IMR-90 (cell line): ENCODE measurements around the gene CRYGN. TPM values are rescaled to one million over a fixed set of nuclear protein-coding genes. Genes with fewer than 3 reads are reported as not detected.

Experiments used
- ATAC-seq: fragments of 200-7000 bp; cut with Tn5 transposase; 2 replicates; pipeline ENCODE4 v1.9.1; 2020; ENCODE audit warnings: low read depth, mild to moderate bottlenecking, moderate library complexity
- BruUV-seq: library from RNA; stranded (reverse); fragments of 400-500 nt; replicated peaks from 2 replicates; lab custom pipeline; 2021; lab: Mats Ljungman, UMichigan
- CTCF ChIA-PET: fragments of 300-600 bp; formaldehyde crosslinking; extraction: SDS; loops from one replicate; lab custom pipeline; 2021; ENCODE audit warnings: antibody characterized with exemption; lab: Yijun Ruan, JAX
- POLR2A ChIA-PET: fragments of 300-600 bp; sonication (Branson Sonifier 250); formaldehyde crosslinking; loops from one replicate; lab custom pipeline; 2022; ENCODE audit warnings: antibody characterized with exemption; ENCODE audit not compliant: unreplicated experiment; lab: Charles Lee
- DNase-seq: peaks from one replicate; pipeline ENCODE4 v3.0.0; 2013
- H2AFZ ChIP-seq: replicated peaks from 2 replicates; pipeline ENCODE3; 2013; ENCODE audit warnings: low read length, mild to moderate bottlenecking; ENCODE audit not compliant: poor library complexity
- H2AK5ac ChIP-seq: 2 replicates; pipeline ENCODE4 v1.6.1; 2013; ENCODE audit warnings: low read depth, low read length, inconsistent platforms
- H2AK9ac ChIP-seq: replicated peaks from 2 replicates; pipeline ENCODE3; 2013; ENCODE audit warnings: mild to moderate bottlenecking, low read depth, low read length, moderate library complexity; ENCODE audit not compliant: poor library complexity
- H2BK120ac ChIP-seq: 2 replicates; pipeline ENCODE4 v1.6.1; 2013; ENCODE audit warnings: low read depth, low read length, inconsistent platforms
- H2BK15ac ChIP-seq: 3 replicates; pipeline ENCODE4 v1.6.1; 2013; ENCODE audit warnings: low read depth, low read length, inconsistent platforms
- H2BK20ac ChIP-seq: 2 replicates; pipeline ENCODE4 v1.6.1; 2013; ENCODE audit warnings: low read depth, mild to moderate bottlenecking, inconsistent platforms, low read length, moderate library complexity
- H2BK5ac ChIP-seq: 2 replicates; pipeline ENCODE4 v1.6.1; 2013; ENCODE audit warnings: mild to moderate bottlenecking, low read depth, low read length, inconsistent platforms; ENCODE audit not compliant: poor library complexity, severe bottlenecking
- H3K14ac ChIP-seq: replicated peaks from 2 replicates; pipeline ENCODE4 v1.6.1; 2013; ENCODE audit warnings: low read depth, low read length, inconsistent platforms
- H3K18ac ChIP-seq: 2 replicates; pipeline ENCODE4 v1.6.1; 2013; ENCODE audit warnings: low read depth, low read length, control low read depth
- H3K23ac ChIP-seq: 2 replicates; pipeline ENCODE4 v1.6.1; 2013; ENCODE audit warnings: low read depth, low read length, inconsistent platforms
- H3K27ac ChIP-seq: 2 replicates; pipeline ENCODE4 v1.5.1; 2013; ENCODE audit warnings: mild to moderate bottlenecking, control low read depth, low read length; ENCODE audit not compliant: insufficient read depth
- H3K27me3 ChIP-seq: 2 replicates; pipeline ENCODE4 v1.6.1; 2013; ENCODE audit warnings: low read length; ENCODE audit not compliant: control insufficient read depth, insufficient read depth
- H3K36me3 ChIP-seq: 2 replicates; pipeline ENCODE4 v1.6.1; 2013; ENCODE audit warnings: low read length, mixed read lengths; ENCODE audit not compliant: control insufficient read depth, insufficient read depth
- H3K4ac ChIP-seq: 2 replicates; pipeline ENCODE4 v1.6.1; 2013; ENCODE audit warnings: low read depth, low read length, inconsistent platforms
- H3K4me1 ChIP-seq: 2 replicates; pipeline ENCODE4 v1.6.1; 2013; ENCODE audit warnings: low read length, mixed read lengths; ENCODE audit not compliant: control insufficient read depth, insufficient read depth
- H3K4me2 ChIP-seq: 2 replicates; pipeline ENCODE4 v1.6.1; 2013; ENCODE audit warnings: low read depth, mild to moderate bottlenecking, control low read depth, low read length, moderate library complexity
- H3K4me3 ChIP-seq: 2 replicates; pipeline ENCODE4 v1.5.1; 2013; ENCODE audit warnings: low read depth, mild to moderate bottlenecking, control low read depth, low read length, moderate library complexity; ENCODE audit not compliant: insufficient read depth
- H3K56ac ChIP-seq: 2 replicates; pipeline ENCODE4 v1.6.1; 2013; ENCODE audit warnings: low read length, inconsistent platforms; ENCODE audit not compliant: insufficient read depth; ENCODE audit errors: extremely low read depth
- H3K79me1 ChIP-seq, 2 experiments: 2 replicates each; pipeline ENCODE4 v1.6.1; 2013; ENCODE audit warnings: low read length in 2 of 2, inconsistent platforms in 1 of 2, low read depth in 1 of 2
- H3K9ac ChIP-seq: 2 replicates; pipeline ENCODE4 v1.6.1; 2013; ENCODE audit warnings: low read depth, low read length, control low read depth
- H3K9me1 ChIP-seq: 2 replicates; pipeline ENCODE4 v1.6.1; 2013; ENCODE audit warnings: low read length, inconsistent platforms; ENCODE audit not compliant: insufficient read depth
- H3K9me3 ChIP-seq: 2 replicates; pipeline ENCODE4 v1.6.1; 2013; ENCODE audit warnings: low read length; ENCODE audit not compliant: control insufficient read depth, insufficient read depth
- H4K20me1 ChIP-seq: 2 replicates; pipeline ENCODE4 v1.6.1; 2013; ENCODE audit warnings: low read length, inconsistent platforms; ENCODE audit not compliant: insufficient read depth
- H4K5ac ChIP-seq: 2 replicates; pipeline ENCODE4 v1.6.1; 2013; ENCODE audit warnings: mild to moderate bottlenecking, low read depth, low read length, control low read depth
- H4K8ac ChIP-seq, 2 experiments: 2 replicates each; pipeline ENCODE4 v1.6.1; 2013; ENCODE audit warnings: low read depth in 2 of 2, low read length in 2 of 2, control low read depth in 1 of 2, inconsistent platforms in 1 of 2
- H4K91ac ChIP-seq: 2 replicates; pipeline ENCODE4 v1.6.1; 2013; ENCODE audit warnings: low read depth, low read length, inconsistent platforms; ENCODE audit not compliant: insufficient read depth
- BHLHE40 ChIP-seq: fragments of 150-350 bp; IDR thresholded peaks from 2 replicates; pipeline ENCODE4 v1.6.1; 2016; ENCODE audit warnings: mild to moderate bottlenecking, low read depth, low read length
- CEBPB ChIP-seq: IDR thresholded peaks from 2 replicates; pipeline ENCODE4 v1.6.1; 2012; ENCODE audit warnings: low read depth, low read length, improper control_type of control experiment
- CHD1 ChIP-seq: IDR thresholded peaks from 2 replicates; pipeline ENCODE4 v1.6.1; 2012; ENCODE audit warnings: low read depth, low read length, improper control_type of control experiment
- CTCF ChIP-seq: conservative IDR thresholded peaks from 2 replicates; pipeline ENCODE4 v1.5.1; 2012; ENCODE audit warnings: mild to moderate bottlenecking, low read depth, low read length, improper control_type of control experiment
- ELK1 ChIP-seq: fragments of 150-350 bp; IDR thresholded peaks from 2 replicates; pipeline ENCODE4 v1.6.1; 2016; ENCODE audit warnings: low read depth, mild to moderate bottlenecking, low read length, moderate library complexity, borderline replicate concordance
- FOS ChIP-seq: fragments of 150-350 bp; IDR thresholded peaks from 2 replicates; pipeline ENCODE4 v1.6.1; 2016; ENCODE audit warnings: low read depth, low read length
- MAFK ChIP-seq: IDR thresholded peaks from 2 replicates; pipeline ENCODE4 v1.6.1; 2012; ENCODE audit warnings: low read depth, low read length, improper control_type of control experiment
- MAZ ChIP-seq: IDR thresholded peaks from 2 replicates; pipeline ENCODE4 v1.6.1; 2012; ENCODE audit warnings: low read depth, mild to moderate bottlenecking, low read length, improper control_type of control experiment, moderate library complexity, borderline replicate concordance
- MXI1 ChIP-seq: IDR thresholded peaks from 2 replicates; pipeline ENCODE4 v1.6.1; 2012; ENCODE audit warnings: low read depth, mild to moderate bottlenecking, low read length, moderate library complexity, borderline replicate concordance
- NFE2L2 ChIP-seq: fragments of 150-350 bp; IDR thresholded peaks from 2 replicates; pipeline ENCODE4 v1.6.1; 2016; ENCODE audit warnings: low read depth, mild to moderate bottlenecking, low read length
- POLR2A ChIP-seq: IDR thresholded peaks from 2 replicates; pipeline ENCODE4 v1.6.1; 2012; ENCODE audit warnings: mild to moderate bottlenecking, low read depth, low read length
- RAD21 ChIP-seq: IDR thresholded peaks from 2 replicates; pipeline ENCODE4 v1.6.1; 2012; ENCODE audit warnings: low read length, improper control_type of control experiment
- RCOR1 ChIP-seq: IDR thresholded peaks from 2 replicates; pipeline ENCODE4 v1.6.1; 2012; ENCODE audit warnings: mild to moderate bottlenecking, low read length, improper control_type of control experiment; ENCODE audit not compliant: insufficient replicate concordance
- RFX5 ChIP-seq: IDR thresholded peaks from 2 replicates; pipeline ENCODE4 v1.8.0; 2012; ENCODE audit warnings: low read depth, mild to moderate bottlenecking, low read length, moderate library complexity
- SMC3 ChIP-seq: fragments of 150-350 bp; IDR thresholded peaks from 2 replicates; pipeline ENCODE4 v1.6.1; 2016; ENCODE audit warnings: low read depth, mild to moderate bottlenecking, antibody characterized with exemption, low read length, moderate library complexity
- USF2 ChIP-seq: fragments of 150-350 bp; IDR thresholded peaks from 2 replicates; pipeline ENCODE4 v1.6.1; 2017; ENCODE audit warnings: mild to moderate bottlenecking, antibody characterized with exemption, low read length, low read depth
- WGBS, 2 experiments: methylation state at CpG; one replicate each; pipeline versions ENCODE4 v1.1.5 to v1.1.7; 2013; ENCODE audit warnings: missing lambda C conversion rate in 2 of 2; ENCODE audit not compliant: insufficient read length in 1 of 2; ENCODE audit errors: extremely low coverage in 2 of 2; 5-methylcytosine and 5-hydroxymethylcytosine counted together
- dilution Hi-C: fragments of 300-500 bp; cut with HindIII; formaldehyde crosslinking; loops from one replicate; pipeline ENCODE4 v1.14.3; 2018; ENCODE audit warnings: low sequenced_read_pairs; ENCODE audit not compliant: unreplicated experiment
- in situ Hi-C: fragments of 300-500 bp; cut with MboI; formaldehyde crosslinking; loops from 3 replicates; pipeline ENCODE4 v1.14.3; 2019; ENCODE audit warnings: low sequenced_read_pairs, inconsistent platforms, mixed read lengths
- intact Hi-C: fragments of 100-400 bp; cut with micrococcal nuclease; formaldehyde crosslinking; loops from 2 replicates; pipeline ENCODE4 v1.10.0; 2022
- polyA plus RNA-seq, 3 experiments: library from polyadenylated mRNA; depleted of rRNA; stranded (reverse); fragments of >200 nt; gene quantifications; 2 replicates each; pipeline ENCODE4 v1.2.3, GENCODE V29; 2012; ENCODE audit warnings: low replicate concordance in 1 of 3
- total RNA-seq: library from RNA; depleted of rRNA; stranded (reverse); fragments of >200 nt; gene quantifications from 2 replicates; pipeline ENCODE4 v1.2.3, GENCODE V29; 2012

Gene CRYGN
- total and polyA plus RNA-seq, 2 of the 4 experiments (the other 2 are of a cell fraction), result not detected

GRCh38 chr7:151431768-151432311, 8.1 kb downstream of the CRYGN start:
- H3K4ac ChIP-seq, result no peak overlapping the region
- no peak overlapping the region for H4K8ac ChIP-seq
- TF ChIP-seq MAFK (no peak), MXI1 (no peak), CHD1 (no peak), MAZ (no peak), ELK1 (no peak), RCOR1 (no peak), POLR2A (no peak), SMC3 (no peak), BHLHE40 (no peak), NFE2L2 (no peak), CTCF (no peak), USF2 (no peak), FOS (no peak), RFX5 (no peak), CEBPB (no peak), RAD21 (no peak)
- intact Hi-C loops (no loop called here), in situ Hi-C loops (no loop called here), dilution Hi-C loops (no loop called here)
- POLR2A ChIA-PET, result no interaction called here
- no peaks in the 10 kb centered on the region for H3K36me3 ChIP-seq
- BruUV-seq, result no TSS peak
- H3K14ac ChIP-seq, result no peak overlapping the region
- no peak overlapping the region for H2BK20ac ChIP-seq
- no peak overlapping the region for H2AFZ ChIP-seq
- DNase-seq (no peak), ATAC-seq (no peak)
- H2BK5ac ChIP-seq, result no peak overlapping the region
- H3K9me1 ChIP-seq, result peaks cover 10% of the 10 kb centered on the region
- no peaks in the 10 kb centered on the region for H4K20me1 ChIP-seq
- H3K79me1 ChIP-seq, result no peaks in the 10 kb centered on the region; a peak in 1 of 4 replicates
- no peak overlapping the region for H2BK120ac ChIP-seq
- no peak overlapping the region for H2BK15ac ChIP-seq
- no peak overlapping the region for H3K4me2 ChIP-seq
- 0 out of 2 replicates have a peak, but pooled peaks cover 2% of the 10 kb centered on the region for H3K27me3 ChIP-seq
- no peak overlapping the region for H3K23ac ChIP-seq
- no peak overlapping the region for H4K91ac ChIP-seq
- no peak overlapping the region for H4K5ac ChIP-seq
- no peak overlapping the region for H3K27ac ChIP-seq
- WGBS, 2 experiments, result 96% methylated on average over 9 of the region's 25 CpGs; no CpG with 5 or more reads in 1 of the 2 experiments
- H3K4me1 ChIP-seq, result peaks cover 30% of the 10 kb centered on the region
- no peak overlapping the region for H2AK9ac ChIP-seq
- no peak overlapping the region for H3K9ac ChIP-seq
- no peak overlapping the region for H3K56ac ChIP-seq
- no peaks in the 10 kb centered on the region for H3K9me3 ChIP-seq
- H2AK5ac ChIP-seq, result no peak overlapping the region
- no peak overlapping the region for H3K4me3 ChIP-seq
- no peak overlapping the region for H3K18ac ChIP-seq
- CTCF ChIA-PET, result no interaction called here
